Mammary epithelial cell (primary cell): ENCODE measurements around the gene NHLRC1.

ENCODE experiments used
- EZH2 ChIP-seq: IDR thresholded peaks from 2 replicates; pipeline ENCODE4 v1.6.1; 2012; ENCODE audit warnings: low read length, inconsistent platforms, borderline replicate concordance
- TF ChIP-seq, protein P1 (sequence below), 2 donors: IDR thresholded peaks in 1 of 2; conservative IDR thresholded peaks in 1 of 2; 2 replicates each; pipeline ENCODE4 v1.5.1; 2011 to 2012; ENCODE audit warnings: inconsistent platforms in 2 of 2, low read length in 2 of 2, mild to moderate bottlenecking in 2 of 2, control low read depth in 1 of 2, low read depth in 1 of 2; ENCODE audit not compliant: insufficient read depth in 1 of 2; ENCODE audit errors: extremely low read depth in 1 of 2

DNA sequence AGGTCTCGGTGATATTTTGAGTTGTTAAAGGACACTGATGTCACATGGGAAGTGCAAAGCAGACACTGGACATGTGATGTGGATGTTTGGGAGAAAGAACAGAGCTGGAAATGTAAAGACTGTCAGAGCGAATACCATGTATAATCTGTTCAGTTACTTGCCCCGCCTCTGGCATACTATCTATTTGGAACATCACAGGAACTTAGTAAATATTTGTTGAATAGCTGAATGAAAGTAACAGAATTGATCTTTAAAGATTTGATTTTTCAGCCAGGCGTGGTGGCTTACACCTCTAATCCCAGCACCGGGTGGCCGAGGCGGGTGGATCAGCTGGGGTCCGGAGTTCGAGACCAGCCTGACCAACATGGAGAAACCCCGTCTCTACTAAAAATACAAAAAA, 13.8 kb upstream of the NHLRC1 start:
- TF ChIP-seq, protein P1, sequence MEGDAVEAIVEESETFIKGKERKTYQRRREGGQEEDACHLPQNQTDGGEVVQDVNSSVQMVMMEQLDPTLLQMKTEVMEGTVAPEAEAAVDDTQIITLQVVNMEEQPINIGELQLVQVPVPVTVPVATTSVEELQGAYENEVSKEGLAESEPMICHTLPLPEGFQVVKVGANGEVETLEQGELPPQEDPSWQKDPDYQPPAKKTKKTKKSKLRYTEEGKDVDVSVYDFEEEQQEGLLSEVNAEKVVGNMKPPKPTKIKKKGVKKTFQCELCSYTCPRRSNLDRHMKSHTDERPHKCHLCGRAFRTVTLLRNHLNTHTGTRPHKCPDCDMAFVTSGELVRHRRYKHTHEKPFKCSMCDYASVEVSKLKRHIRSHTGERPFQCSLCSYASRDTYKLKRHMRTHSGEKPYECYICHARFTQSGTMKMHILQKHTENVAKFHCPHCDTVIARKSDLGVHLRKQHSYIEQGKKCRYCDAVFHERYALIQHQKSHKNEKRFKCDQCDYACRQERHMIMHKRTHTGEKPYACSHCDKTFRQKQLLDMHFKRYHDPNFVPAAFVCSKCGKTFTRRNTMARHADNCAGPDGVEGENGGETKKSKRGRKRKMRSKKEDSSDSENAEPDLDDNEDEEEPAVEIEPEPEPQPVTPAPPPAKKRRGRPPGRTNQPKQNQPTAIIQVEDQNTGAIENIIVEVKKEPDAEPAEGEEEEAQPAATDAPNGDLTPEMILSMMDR (conservative IDR thresholded peaks at IDR 0.05 in 1 of 2, IDR thresholded peaks at IDR 0.05 in 1 of 2; ENCODE audit: extremely low read depth in 1 of 2, insufficient read depth in 1 of 2, low read depth in 1 of 2, low read length in 2 of 2), result no peak
- no peak for TF ChIP-seq EZH2
